Measurements from ENCODE around the gene XXYLT1. TPM values are rescaled to one million over a fixed set of nuclear protein-coding genes. Genes with fewer than 3 reads are reported as not detected.

The XXYLT1 gene
- total RNA-seq, 1 donor from 2014 or later: 25.4 TPM

DNA sequence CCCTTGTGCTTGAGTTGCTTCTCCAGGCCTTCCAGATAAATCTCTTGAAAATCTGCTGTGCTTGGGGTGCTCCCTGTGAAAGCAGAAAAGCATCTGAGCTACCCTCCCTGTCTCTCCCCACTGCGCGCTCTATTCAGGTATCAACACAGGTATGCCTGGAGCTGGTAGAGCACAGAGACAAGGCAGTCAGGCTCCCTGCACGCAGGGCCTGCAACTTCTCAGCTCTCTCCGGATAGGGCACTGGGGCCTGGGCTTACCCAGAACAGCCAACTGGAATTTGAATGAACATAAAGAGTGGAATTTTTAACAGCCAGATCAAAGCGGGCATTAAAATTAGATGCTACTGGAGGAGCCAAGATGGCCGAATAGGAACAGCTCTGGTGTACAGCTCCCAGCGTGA is 183.6 kb downstream of the XXYLT1 start:
- TF ChIP-seq, protein P1, sequence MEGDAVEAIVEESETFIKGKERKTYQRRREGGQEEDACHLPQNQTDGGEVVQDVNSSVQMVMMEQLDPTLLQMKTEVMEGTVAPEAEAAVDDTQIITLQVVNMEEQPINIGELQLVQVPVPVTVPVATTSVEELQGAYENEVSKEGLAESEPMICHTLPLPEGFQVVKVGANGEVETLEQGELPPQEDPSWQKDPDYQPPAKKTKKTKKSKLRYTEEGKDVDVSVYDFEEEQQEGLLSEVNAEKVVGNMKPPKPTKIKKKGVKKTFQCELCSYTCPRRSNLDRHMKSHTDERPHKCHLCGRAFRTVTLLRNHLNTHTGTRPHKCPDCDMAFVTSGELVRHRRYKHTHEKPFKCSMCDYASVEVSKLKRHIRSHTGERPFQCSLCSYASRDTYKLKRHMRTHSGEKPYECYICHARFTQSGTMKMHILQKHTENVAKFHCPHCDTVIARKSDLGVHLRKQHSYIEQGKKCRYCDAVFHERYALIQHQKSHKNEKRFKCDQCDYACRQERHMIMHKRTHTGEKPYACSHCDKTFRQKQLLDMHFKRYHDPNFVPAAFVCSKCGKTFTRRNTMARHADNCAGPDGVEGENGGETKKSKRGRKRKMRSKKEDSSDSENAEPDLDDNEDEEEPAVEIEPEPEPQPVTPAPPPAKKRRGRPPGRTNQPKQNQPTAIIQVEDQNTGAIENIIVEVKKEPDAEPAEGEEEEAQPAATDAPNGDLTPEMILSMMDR (IDR thresholded peaks at IDR 0.05; ENCODE audit: unreplicated experiment): no peak
- no peak for DNase-seq (ENCODE audit: low spot score, unreplicated experiment)
- H3K36me3 Mint-ChIP-seq (ENCODE audit: insufficient read depth): no peaks in the 10 kb centered on the region
- H3K9me3 Mint-ChIP-seq (ENCODE audit: low read depth): no peaks in the 10 kb centered on the region
- peaks cover 14% of the 10 kb centered on the region for H3K4me1 Mint-ChIP-seq (ENCODE audit: low read depth)
- peak overlapping the region; percentile 77 for H3K4me3 Mint-ChIP-seq (ENCODE audit: low read depth)
- H3K27ac Mint-ChIP-seq: peak overlapping the region; percentile 95
- no peaks in the 10 kb centered on the region for H3K27me3 Mint-ChIP-seq

DNA sequence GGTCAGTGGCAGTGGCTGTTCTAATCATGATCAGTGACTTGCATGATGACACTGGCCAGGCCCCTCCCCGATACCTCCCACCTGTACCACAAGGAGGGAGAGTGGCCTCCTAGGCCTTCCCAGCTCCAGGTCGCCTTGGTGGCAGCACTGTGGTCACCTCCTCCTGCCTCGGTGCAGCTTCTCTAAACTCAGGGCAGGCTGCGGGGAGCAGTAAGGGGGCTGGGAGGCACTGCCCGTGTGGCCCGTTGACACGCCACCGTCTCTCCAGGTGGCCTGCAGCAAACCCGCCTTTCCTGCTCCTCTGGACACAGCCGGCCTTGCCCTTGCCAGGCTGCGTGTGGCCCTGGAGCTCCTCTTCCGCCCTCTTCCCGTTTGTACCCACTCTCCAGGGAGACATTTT is 184.1 kb downstream of the XXYLT1 start:
- Mint-ChIP-seq H3K36me3 (ENCODE audit: insufficient read depth) (no peaks in the 10 kb centered on the region), H3K9me3 (ENCODE audit: low read depth) (no peaks in the 10 kb centered on the region), H3K27ac (peak overlapping the region; percentile 85), H3K4me1 (ENCODE audit: low read depth) (peaks cover 15% of the 10 kb centered on the region), H3K4me3 (ENCODE audit: low read depth) (no peak overlapping the region), H3K27me3 (no peaks in the 10 kb centered on the region)
- no peak for DNase-seq (ENCODE audit: low spot score, unreplicated experiment)
- TF ChIP-seq, protein P1 (IDR thresholded peaks at IDR 0.05; ENCODE audit: unreplicated experiment): no peak

DNA sequence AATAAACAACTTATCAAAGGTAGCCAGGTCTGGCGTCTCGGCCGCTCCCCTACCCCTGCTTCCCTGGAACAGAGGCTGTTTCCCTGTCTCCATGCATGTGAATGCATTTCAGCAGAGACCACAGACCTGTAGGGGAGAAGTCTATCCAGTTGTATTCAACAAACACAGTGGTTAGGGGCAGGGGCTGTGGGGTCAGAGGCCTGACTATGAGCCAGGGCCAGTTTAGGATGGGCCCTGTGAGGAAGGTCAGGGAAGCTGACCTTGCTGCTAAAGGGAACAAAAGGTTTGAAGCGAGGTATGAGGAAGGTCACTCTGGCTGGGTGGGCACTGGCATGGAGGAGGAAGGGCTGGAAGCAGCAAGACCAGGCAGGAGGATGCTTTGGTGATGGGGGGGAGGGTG is 184.6 kb downstream of the XXYLT1 start:
- H3K36me3 Mint-ChIP-seq (ENCODE audit: insufficient read depth): no peaks in the 10 kb centered on the region
- H3K4me3 Mint-ChIP-seq (ENCODE audit: low read depth): peak overlapping the region; percentile 52
- H3K4me1 Mint-ChIP-seq (ENCODE audit: low read depth): peaks cover 17% of the 10 kb centered on the region
- no peaks in the 10 kb centered on the region for H3K9me3 Mint-ChIP-seq (ENCODE audit: low read depth)
- TF ChIP-seq, protein P1 (IDR thresholded peaks at IDR 0.05; ENCODE audit: unreplicated experiment): no peak
- H3K27ac Mint-ChIP-seq: peak overlapping the region; percentile 85
- no peak for DNase-seq (ENCODE audit: low spot score, unreplicated experiment)
- H3K27me3 Mint-ChIP-seq: no peaks in the 10 kb centered on the region

DNA sequence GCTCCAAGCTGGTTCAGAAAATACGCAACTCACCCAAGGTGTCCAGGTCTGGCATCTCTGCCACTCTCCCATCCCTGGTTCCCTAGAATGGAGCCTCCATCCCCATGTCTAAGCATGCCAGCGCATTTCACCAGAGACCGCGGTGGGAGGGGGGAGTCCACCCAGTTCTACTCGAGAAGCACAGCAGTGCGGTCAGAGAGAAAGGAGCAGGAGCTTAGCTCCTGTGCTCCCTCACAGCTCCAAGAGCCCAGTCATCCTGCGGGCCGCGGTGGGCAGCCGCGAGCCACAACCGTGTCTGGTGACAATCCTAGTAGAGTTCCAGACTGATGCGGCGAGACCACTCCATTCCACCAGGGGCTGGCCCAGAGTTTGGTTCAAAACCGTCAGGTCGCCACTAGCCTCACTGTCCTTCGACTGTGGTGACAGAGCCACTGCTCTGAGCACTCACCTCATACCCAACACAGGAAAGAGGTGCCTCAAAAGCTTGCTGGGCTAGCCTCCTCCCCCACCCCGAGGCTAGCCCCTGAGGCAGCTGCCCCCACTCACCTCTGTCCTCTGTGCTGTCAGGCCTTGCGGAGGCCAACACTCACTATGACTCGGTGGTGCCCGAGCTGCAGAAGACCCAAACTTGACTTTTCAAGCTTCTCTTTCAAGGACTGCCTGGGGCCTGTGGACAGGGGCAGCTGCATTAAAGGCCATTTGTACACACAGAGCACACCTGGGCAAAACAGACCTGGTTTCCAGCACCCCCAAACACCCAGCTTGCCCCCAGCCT is 185.4 kb downstream of the XXYLT1 start:
- H3K9me3 Mint-ChIP-seq (ENCODE audit: low read depth): no peaks in the 10 kb centered on the region
- H3K27ac Mint-ChIP-seq: no peak overlapping the region
- H3K27me3 Mint-ChIP-seq: no peaks in the 10 kb centered on the region
- H3K4me1 Mint-ChIP-seq (ENCODE audit: low read depth): peaks cover 24% of the 10 kb centered on the region
- no peak for DNase-seq (ENCODE audit: low spot score, unreplicated experiment)
- no peaks in the 10 kb centered on the region for H3K36me3 Mint-ChIP-seq (ENCODE audit: insufficient read depth)
- TF ChIP-seq, protein P1 (IDR thresholded peaks at IDR 0.05; ENCODE audit: unreplicated experiment): no peak
- H3K4me3 Mint-ChIP-seq (ENCODE audit: low read depth): no peak overlapping the region

DNA sequence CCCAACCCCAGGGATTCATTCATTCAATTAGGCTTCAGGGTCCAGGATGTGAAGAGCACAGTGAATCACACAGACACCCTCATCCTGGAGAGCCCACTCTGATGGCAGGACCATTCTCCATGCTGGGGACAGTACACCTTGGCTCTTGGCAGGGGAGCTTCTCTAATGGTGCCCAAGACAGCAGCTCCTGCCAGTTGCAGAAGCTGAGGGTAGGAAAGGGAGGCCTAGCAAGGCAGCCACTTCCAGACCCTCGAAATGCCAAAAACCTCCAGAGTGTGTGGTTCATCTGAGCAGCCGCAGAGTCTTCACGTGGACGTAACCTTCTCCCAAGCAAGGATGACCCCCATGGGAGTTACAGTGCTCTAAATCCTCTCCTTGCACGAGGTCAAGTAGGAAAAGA is 186.2 kb downstream of the XXYLT1 start:
- no peaks in the 10 kb centered on the region for H3K36me3 Mint-ChIP-seq (ENCODE audit: insufficient read depth)
- no peak overlapping the region for H3K4me3 Mint-ChIP-seq (ENCODE audit: low read depth)
- peaks cover 26% of the 10 kb centered on the region for H3K4me1 Mint-ChIP-seq (ENCODE audit: low read depth)
- no peaks in the 10 kb centered on the region for H3K27me3 Mint-ChIP-seq
- no peaks in the 10 kb centered on the region for H3K9me3 Mint-ChIP-seq (ENCODE audit: low read depth)
- DNase-seq (ENCODE audit: low spot score, unreplicated experiment): no peak
- no peak overlapping the region for H3K27ac Mint-ChIP-seq
- TF ChIP-seq, protein P1 (IDR thresholded peaks at IDR 0.05; ENCODE audit: unreplicated experiment): no peak

Measured in progenitor cell of endocrine pancreas (in vitro differentiated cells).